A673 (cell line): ENCODE results near the gene GSX1. TPM values are rescaled to one million over a fixed set of nuclear protein-coding genes. Genes with fewer than 3 reads are reported as not detected.

ENCODE experiments used
- BruUV-seq: library from RNA; stranded (reverse); fragments of 400-500 nt; replicated peaks from 2 replicates; lab custom pipeline; 2021; lab: Mats Ljungman, UMichigan
- CTCF ChIA-PET: fragments of 300-600 bp; sonication (Branson Sonifier 250); formaldehyde crosslinking; loops from one replicate; lab custom pipeline; 2022; ENCODE audit warnings: antibody characterized with exemption; lab: Charles Lee
- POLR2A ChIA-PET: fragments of 300-600 bp; sonication (Branson Sonifier 250); formaldehyde crosslinking; loops from one replicate; lab custom pipeline; 2022; ENCODE audit warnings: antibody characterized with exemption; ENCODE audit not compliant: low non-redundant PET; lab: Charles Lee
- DNase-seq: peaks from one replicate; pipeline ENCODE4 v3.0.0-alpha.2; 2015; ENCODE audit warnings: low spot score
- H3K27ac ChIP-seq: fragments of 200-600 bp; sonication (generic); 2 replicates; pipeline ENCODE4 v1.5.1; 2016; ENCODE audit warnings: mixed run types, low read depth, mild to moderate bottlenecking, mixed read lengths, antibody characterized with exemption, low read length; ENCODE audit not compliant: poor library complexity, severe bottlenecking
- H3K27me3 ChIP-seq: fragments of 200-600 bp; sonication (generic); replicated peaks from 2 replicates; pipeline ENCODE4 v1.6.1; 2017; ENCODE audit warnings: mixed run types, low read depth, mild to moderate bottlenecking, mixed read lengths, antibody characterized with exemption, low read length; ENCODE audit not compliant: insufficient read depth, poor library complexity
- H3K36me3 ChIP-seq: fragments of 200-600 bp; sonication (generic); 2 replicates; pipeline ENCODE4 v1.6.1; 2016; ENCODE audit warnings: mixed run types, mild to moderate bottlenecking, mixed read lengths, antibody characterized with exemption, low read length; ENCODE audit not compliant: insufficient read depth, poor library complexity, severe bottlenecking
- H3K4me1 ChIP-seq: fragments of 200-600 bp; sonication (generic); 2 replicates; pipeline ENCODE4 v1.6.1; 2017; ENCODE audit warnings: mixed run types, mild to moderate bottlenecking, mixed read lengths, antibody characterized with exemption, low read length; ENCODE audit not compliant: insufficient read depth, poor library complexity, severe bottlenecking
- H3K4me3 ChIP-seq: fragments of 200-600 bp; sonication (generic); 2 replicates; pipeline ENCODE4 v1.5.1; 2016; ENCODE audit warnings: low read depth, mixed run types, mild to moderate bottlenecking, mixed read lengths, low read length; ENCODE audit not compliant: poor library complexity, severe bottlenecking
- H3K9me3 ChIP-seq: fragments of 200-600 bp; sonication (generic); 2 replicates; pipeline ENCODE4 v1.6.1; 2016; ENCODE audit warnings: mixed run types, low read depth, mild to moderate bottlenecking, mixed read lengths, antibody characterized with exemption, low read length; ENCODE audit not compliant: poor library complexity, severe bottlenecking
- EZH2 ChIP-seq: fragments of 200-600 bp; sonication (generic); IDR thresholded peaks from 2 replicates; pipeline ENCODE4 v1.6.1; 2017; ENCODE audit warnings: borderline replicate concordance, low read depth, mild to moderate bottlenecking, mixed read lengths, antibody characterized with exemption, low read length; ENCODE audit not compliant: poor library complexity, severe bottlenecking
- intact Hi-C: fragments of 100-400 bp; cut with micrococcal nuclease; formaldehyde crosslinking; loops from one replicate; pipeline ENCODE4 v1.10.0; 2022; ENCODE audit not compliant: unreplicated experiment
- total RNA-seq: library from RNA; stranded (reverse); gene quantifications from 2 replicates; pipeline ENCODE4 v1.2.3, GENCODE V29; 2021
- TF ChIP-seq, protein P1 (sequence below): fragments of 300-800, 200-600 bp; sonication (generic); conservative IDR thresholded peaks from 2 replicates; pipeline ENCODE4 v1.5.1; 2017; ENCODE audit warnings: low read depth, mild to moderate bottlenecking, antibody characterized with exemption, low read length, moderate library complexity, mixed read lengths

Gene GSX1
- total RNA-seq, 1 experiment from 2014 or later = not detected

DNA sequence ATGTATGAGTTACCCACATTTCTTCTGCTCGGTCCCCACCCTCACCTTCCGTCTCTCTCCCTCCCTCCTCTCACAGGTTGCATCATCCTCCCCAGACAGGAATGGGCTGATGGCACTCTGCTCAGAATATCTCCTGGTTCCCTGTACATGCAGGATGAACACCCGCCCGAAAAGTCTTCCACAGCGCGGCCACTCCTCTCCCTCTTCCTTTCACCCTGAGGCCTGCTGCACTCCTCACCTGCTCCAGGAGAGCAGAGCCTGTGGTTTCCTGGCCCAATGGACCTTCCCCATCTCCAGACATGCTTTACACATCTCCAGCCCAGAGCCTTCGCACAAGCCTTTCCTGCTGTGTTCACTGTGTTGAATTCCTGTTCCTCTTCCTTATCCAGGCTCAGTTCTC, 40.9 kb downstream of the GSX1 start:
- intact Hi-C loops = no loop called here
- Histone ChIP-seq H3K27ac (no peak overlapping the region), H3K4me3 (no peak overlapping the region), H3K27me3 (peaks cover 80% of the 10 kb centered on the region), H3K36me3 (no peaks in the 10 kb centered on the region), H3K4me1 (no peaks in the 10 kb centered on the region), H3K9me3 (no peaks in the 10 kb centered on the region)
- CTCF ChIA-PET = no interaction called here
- BruUV-seq = no TSS peak
- POLR2A ChIA-PET = no interaction called here
- DNase-seq = no peak
- TF ChIP-seq, protein P1, sequence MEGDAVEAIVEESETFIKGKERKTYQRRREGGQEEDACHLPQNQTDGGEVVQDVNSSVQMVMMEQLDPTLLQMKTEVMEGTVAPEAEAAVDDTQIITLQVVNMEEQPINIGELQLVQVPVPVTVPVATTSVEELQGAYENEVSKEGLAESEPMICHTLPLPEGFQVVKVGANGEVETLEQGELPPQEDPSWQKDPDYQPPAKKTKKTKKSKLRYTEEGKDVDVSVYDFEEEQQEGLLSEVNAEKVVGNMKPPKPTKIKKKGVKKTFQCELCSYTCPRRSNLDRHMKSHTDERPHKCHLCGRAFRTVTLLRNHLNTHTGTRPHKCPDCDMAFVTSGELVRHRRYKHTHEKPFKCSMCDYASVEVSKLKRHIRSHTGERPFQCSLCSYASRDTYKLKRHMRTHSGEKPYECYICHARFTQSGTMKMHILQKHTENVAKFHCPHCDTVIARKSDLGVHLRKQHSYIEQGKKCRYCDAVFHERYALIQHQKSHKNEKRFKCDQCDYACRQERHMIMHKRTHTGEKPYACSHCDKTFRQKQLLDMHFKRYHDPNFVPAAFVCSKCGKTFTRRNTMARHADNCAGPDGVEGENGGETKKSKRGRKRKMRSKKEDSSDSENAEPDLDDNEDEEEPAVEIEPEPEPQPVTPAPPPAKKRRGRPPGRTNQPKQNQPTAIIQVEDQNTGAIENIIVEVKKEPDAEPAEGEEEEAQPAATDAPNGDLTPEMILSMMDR = no peak
- TF ChIP-seq EZH2 = no peak

DNA sequence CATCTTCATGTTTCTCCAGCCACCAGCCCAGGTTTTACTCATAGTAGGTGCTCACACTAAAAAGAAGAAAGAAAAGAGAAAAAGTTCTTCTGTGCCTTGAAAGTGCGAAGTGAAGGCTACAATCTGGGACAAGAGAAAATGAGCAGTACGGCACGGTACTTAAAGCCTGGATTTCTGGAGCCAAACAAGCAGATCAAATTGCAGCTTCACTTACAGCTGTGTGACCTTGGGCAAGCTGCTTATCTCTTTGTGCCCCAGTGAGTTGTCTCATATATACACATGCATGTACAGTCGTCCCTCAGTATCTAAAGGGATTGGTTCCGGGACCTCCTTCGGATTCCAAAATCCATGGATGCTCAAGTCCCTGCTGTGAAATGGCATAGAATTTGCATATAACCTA, 41.8 kb downstream of the GSX1 start:
- no peaks in the 10 kb centered on the region for H3K4me1 ChIP-seq
- no peak for TF ChIP-seq EZH2
- TF ChIP-seq, protein P1 = no peak
- H3K9me3 ChIP-seq = no peaks in the 10 kb centered on the region
- DNase-seq = no peak
- no TSS peak for BruUV-seq
- no peak overlapping the region for H3K4me3 ChIP-seq
- POLR2A ChIA-PET = no interaction called here
- H3K36me3 ChIP-seq = no peaks in the 10 kb centered on the region
- H3K27me3 ChIP-seq = peaks cover 79% of the 10 kb centered on the region
- CTCF ChIA-PET = no interaction called here
- no peak overlapping the region for H3K27ac ChIP-seq
- intact Hi-C loops = no loop called here

DNA sequence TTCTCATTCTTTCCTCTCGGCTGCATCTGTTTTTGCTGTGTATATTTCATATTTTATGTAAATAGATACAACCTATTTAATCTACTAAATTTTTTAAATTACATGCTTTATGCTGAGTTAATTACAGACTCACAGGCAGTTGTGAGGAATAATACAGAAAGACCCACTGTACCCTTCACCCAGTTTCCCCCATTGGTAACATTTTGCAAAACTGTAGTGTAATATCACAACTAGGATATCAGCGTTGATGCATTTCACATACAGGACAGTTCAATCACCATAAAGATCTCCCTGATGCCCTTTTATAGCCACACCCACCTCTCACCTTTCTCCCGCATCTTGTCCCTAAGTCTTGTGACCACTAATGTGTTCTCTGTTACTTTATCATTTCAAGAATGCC, 43.5 kb downstream of the GSX1 start:
- BruUV-seq = no TSS peak
- intact Hi-C loops = no loop called here
- Histone ChIP-seq H3K36me3 (no peaks in the 10 kb centered on the region), H3K4me1 (no peaks in the 10 kb centered on the region), H3K27ac (no peak overlapping the region), H3K9me3 (no peaks in the 10 kb centered on the region), H3K27me3 (peaks cover 79% of the 10 kb centered on the region), H3K4me3 (no peak overlapping the region)
- CTCF ChIA-PET = interaction anchor here (0.9 kb wide), 1 partner anchor 9 kb away, joined by 3 read pairs; no protein-coding TSS in a partner anchor
- TF ChIP-seq, protein P1 = no peak
- no peak for TF ChIP-seq EZH2
- POLR2A ChIA-PET = no interaction called here
- no peak for DNase-seq
